Measurements from ENCODE around the gene HMCN2. TPM values are rescaled to one million over a fixed set of nuclear protein-coding genes. Genes with fewer than 3 reads are reported as not detected.
"Not testable (repeated sequence)": the region's sequence is repeated elsewhere in the genome, so short reads cannot be mapped to it uniquely, and the experiment has no call there.

HMCN2 gene
- total RNA-seq, 1 donor from 2014 or later, result 0.06 TPM

- no peak overlapping the region for H3K4me3 ChIP-seq (ENCODE audit: low read depth, low read length)
- TF ChIP-seq CTCF (conservative IDR thresholded peaks at IDR 0.05; ENCODE audit: low read depth, low read length), result no peak
- no peak for DNase-seq (ENCODE audit: low read depth)
These were observed 68.1 kb downstream of the HMCN2 start for GRCh38 chr9:130333712-130334062.

- no peak overlapping the region for H3K4me3 ChIP-seq (ENCODE audit: low read depth, low read length)
- DNase-seq (ENCODE audit: low read depth), result no peak
- no peak for TF ChIP-seq CTCF (conservative IDR thresholded peaks at IDR 0.05; ENCODE audit: low read depth, low read length)
These were observed 69.4 kb downstream of the HMCN2 start for GRCh38 chr9:130334915-130335314.

GRCh38 chr9:130336027-130336610 is 70.6 kb downstream of the HMCN2 start:
- no peak overlapping the region for H3K4me3 ChIP-seq (ENCODE audit: low read depth, low read length)
- no peak for TF ChIP-seq CTCF (conservative IDR thresholded peaks at IDR 0.05; ENCODE audit: low read depth, low read length)
- no peak for DNase-seq (ENCODE audit: low read depth)

GRCh38 chr9:130336885-130337284 is 71.3 kb downstream of the HMCN2 start:
- H3K4me3 ChIP-seq (ENCODE audit: low read depth, low read length), result no peak overlapping the region
- no peak for DNase-seq (ENCODE audit: low read depth)
- no peak for TF ChIP-seq CTCF (conservative IDR thresholded peaks at IDR 0.05; ENCODE audit: low read depth, low read length)

GRCh38 chr9:130337318-130337717 is 71.8 kb downstream of the HMCN2 start:
- no peak for DNase-seq (ENCODE audit: low read depth)
- no peak for TF ChIP-seq CTCF (conservative IDR thresholded peaks at IDR 0.05; ENCODE audit: low read depth, low read length)
- H3K4me3 ChIP-seq (ENCODE audit: low read depth, low read length), result no peak overlapping the region

GRCh38 chr9:130337784-130338380 is 72.3 kb downstream of the HMCN2 start:
- TF ChIP-seq CTCF (conservative IDR thresholded peaks at IDR 0.05; ENCODE audit: low read depth, low read length), result no peak
- DNase-seq (ENCODE audit: low read depth), result no peak
- no peak overlapping the region for H3K4me3 ChIP-seq (ENCODE audit: low read depth, low read length)

DNA sequence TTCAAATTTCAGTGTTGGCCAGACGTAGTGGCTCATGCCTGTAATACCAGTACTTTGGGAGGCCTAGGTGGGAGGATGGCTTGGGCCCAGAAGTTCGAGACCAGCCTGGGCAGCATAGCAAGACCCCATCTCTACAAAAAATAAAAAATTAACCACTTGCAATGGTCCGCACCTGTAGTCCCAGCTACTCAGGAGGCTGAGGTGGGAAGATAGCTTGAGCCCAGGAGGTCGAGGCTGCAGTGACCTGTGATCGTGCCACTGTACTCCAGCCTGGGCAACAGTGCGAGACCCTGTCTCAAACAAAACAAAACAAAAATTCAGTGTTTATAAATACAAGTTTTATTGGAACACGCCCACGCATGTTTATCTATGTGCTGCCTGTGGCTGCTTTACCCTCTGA is 73.3 kb downstream of the HMCN2 start:
- not testable (repeated sequence) for DNase-seq (ENCODE audit: low read depth); H3K4me3 ChIP-seq (ENCODE audit: low read depth, low read length)
